NCI-H1930 (cell line): ENCODE data around the gene NGF.
"Not testable (repeated sequence)": the region's sequence is repeated elsewhere in the genome, so short reads cannot be mapped to it uniquely, and the experiment has no call there.

Experiments
- DNase-seq, 2 experiments: peaks; one replicate each; lab custom pipeline; 2025; lab: John Stamatoyannopoulos, UW

The NGF gene

DNA sequence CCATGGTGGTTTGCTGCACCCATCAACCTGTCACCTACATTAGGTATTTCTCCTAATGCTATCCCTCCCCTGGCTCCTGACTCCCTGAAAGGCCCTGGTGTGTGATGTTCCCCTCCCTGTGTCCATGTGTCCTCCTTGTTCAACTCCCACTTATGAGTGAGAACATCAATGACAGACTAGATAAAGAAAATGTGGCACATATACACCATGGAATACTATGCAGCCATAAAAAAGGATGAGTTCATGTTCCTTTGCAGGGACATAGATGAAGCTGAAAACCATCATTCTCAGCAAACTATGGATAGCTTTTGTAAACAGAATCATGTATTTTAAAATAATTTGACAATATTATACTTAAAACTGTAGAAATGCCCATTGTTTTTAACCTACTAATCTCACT is 28.5 kb downstream of the NGF start:
- DNase-seq = not testable (repeated sequence)

DNA sequence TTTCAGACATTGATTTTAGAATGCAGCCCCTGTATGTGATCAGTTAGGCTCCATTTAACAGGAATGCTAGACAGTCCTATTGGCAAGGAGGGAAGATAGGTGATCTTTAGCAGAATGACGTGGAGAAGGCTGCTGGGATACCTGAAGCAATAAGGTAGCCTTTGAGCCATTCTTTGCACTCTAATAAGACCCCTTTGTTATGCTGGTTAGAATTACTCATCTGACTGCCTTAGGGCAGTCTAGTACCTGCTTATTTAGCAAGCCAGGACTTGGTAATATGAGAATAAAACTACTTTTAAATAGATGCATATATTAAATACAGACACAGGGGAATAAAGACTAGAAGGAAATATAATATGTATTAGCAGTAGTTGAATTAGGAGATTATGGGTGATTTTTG is 29.1 kb downstream of the NGF start:
- DNase-seq = no peak

DNA sequence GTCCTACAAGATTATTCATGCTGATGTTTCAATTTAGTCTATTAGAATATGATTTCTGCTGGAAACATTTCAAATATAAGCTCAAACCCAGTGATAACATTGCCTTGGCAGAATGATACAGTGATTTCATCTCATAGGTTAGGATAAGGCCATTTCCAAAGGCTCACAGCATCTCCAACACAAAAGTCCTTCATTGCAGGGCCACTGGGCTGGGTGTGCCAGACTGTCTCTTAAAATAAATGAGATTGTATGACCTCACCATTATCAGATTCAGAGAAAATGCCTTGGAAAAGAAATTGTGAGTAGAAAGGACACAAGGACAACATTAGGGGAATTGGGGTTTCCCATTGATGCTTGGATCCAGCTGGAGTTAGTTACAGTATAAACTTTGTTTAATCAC is 30.4 kb downstream of the NGF start:
- no peak for DNase-seq

DNA sequence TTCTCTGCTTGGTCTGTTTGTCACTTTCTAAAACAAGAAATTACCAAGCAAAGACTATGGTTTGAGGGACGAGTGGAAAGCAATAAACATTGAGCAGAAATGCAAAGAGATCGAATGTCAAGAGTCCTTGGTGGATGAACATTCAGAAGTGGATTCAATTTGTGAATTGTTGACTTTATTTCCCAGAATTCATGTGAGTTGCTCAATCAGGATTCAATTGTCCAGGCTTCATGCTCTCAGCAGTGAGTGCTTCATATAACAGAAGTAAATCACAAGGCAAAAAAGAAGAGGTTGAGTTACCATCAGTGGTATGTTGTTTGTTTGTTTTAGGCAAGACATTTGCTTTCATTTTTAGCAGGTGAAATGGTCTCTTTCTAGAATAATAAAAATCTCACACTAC is 31.9 kb downstream of the NGF start:
- DNase-seq = no peak

DNA sequence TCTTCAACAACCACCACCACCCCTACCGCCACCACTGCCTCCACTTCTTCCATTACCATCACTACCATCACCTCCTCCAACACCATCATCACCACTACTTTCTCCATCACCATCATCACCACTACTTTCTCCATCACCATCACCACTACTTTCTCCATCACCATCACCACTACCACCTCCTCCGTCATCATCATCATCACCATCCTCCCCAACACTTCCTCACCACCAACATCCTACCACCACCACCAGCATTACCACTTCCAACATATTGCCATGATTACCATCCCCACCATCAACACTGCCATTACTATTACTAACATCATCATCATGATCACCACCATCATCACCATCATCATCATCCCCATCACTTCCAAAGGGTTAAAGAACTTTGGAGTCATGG is 34.7 kb downstream of the NGF start:
- no peak for DNase-seq

DNA sequence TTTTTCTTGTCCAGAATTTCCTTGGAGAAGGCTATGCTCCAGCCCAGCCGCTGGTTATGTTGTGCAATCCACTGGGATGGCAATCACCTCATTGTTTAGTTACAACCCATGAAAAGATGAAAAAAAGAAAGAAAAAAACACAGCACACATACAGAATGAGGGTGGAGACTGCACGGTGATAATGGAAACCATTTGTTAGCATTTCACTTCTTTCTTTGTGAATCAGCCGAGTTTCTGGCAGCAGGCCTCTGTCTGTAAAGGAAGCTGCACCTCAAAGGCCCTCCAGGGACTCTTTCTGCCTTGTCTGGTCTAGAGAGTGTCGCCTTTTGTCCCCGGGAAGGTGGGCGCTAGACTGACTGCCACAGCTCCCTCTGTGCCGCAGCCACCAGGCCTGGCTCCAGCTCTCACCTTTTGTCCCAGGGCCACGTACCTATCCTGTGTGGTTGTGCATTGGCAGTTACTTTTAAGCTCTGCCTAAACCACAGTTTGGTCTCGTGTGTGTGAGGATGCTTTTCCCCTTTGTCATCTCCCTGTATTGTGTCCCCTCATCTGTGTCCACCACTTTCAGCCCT is 35.6 kb downstream of the NGF start:
- no peak for DNase-seq

DNA sequence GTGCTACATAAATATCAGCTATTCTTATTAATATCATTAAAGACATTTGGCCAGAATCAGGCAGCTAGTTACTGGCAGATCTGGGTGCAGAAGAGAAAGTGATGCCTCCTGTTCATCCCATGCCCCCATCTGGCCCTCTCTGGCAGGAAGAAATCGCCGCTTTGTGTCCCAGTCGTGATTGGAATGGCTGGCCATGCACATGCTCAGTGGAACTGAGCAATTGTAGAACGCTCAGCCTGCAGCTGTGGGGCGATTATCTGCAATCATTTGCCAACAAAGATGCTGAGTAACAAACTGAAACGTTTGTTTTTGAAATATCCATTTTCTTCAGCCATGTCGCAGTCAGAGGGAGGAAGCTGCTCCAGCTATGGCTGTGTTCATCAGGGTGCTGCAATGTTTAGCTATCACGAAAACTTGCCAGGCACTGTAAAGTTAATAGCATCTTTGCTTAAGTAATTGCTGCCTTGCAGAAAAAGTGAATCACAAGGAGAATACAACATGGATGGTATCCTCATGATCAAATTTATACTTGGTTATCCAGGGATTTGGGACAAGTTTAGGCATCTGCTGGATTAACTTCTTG is 36.5 kb downstream of the NGF start:
- DNase-seq = no peak

DNA sequence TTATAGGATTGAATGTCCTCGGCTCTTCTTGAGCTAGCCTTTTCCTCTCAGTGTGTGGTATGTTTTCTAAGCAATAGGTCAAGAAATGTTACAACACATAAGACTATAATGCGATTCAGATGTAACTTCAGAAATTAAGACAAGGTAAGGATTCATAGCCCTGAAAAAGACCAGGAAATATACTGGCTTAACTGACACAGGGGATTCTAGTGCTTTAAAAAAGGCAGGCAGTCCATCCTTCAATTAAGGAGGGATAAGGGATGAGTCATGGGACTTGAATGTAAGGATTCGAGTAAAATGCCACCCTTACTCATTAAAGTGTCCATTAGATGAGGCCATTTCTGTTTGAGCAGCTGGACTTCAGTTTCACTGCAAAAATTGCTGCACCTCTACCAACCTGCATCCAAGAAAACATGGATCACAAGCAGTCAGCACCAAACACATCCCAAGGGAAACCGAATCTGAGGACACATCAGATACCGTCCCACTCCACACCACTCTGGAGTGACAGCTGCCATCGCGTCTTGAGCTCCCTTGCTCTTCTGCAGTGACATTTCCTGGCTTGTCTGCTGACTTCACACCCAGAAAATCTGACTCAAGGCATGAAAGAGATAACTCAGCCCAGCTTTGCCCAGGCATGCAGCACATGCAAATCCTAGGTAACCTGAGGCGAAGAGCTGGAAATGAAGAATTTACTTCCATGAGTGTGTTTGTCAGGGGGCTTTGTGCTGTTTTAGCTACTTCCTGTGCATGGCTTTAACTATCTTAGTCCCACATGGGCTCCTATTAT is 37.8 kb downstream of the NGF start:
- no peak for DNase-seq

DNA sequence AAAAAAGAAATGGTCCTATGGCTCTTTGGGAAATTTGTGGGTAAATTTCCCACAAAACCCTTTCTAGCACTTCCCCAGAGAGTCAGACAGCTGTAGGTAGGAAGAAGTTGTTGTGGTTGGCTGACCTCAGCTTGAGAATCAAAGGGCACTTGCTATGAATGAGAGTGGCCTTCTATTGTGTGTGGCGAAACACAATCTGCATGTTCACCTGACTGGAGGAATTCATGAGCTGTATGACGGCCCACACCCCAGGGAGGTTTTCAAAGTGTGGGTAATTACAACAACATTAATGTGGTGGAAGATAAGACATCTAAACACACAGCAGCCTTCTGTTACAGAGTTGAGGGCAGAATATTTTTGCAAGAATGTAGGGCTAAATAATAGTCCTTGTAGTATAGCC is 38.8 kb downstream of the NGF start:
- DNase-seq = no peak

DNA sequence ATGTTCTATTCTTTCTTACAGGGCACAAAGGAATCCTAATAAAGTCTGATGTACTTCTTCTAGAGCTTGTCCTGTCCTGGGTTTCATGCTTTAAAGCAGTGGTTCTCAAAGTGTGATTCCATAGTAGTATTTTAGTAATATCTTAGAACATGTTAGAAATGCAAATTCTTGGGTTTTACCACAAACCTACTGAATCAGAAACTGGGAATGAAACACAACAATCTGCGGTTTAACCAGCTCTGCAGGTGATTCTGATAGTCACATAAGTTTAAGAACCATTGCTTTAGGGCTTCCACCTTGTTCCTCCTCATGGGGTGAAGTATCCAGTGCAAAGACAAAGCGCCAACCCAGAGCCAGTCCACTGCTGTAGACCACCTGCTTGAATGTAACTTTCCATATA is 41.1 kb downstream of the NGF start:
- DNase-seq = no peak

DNA sequence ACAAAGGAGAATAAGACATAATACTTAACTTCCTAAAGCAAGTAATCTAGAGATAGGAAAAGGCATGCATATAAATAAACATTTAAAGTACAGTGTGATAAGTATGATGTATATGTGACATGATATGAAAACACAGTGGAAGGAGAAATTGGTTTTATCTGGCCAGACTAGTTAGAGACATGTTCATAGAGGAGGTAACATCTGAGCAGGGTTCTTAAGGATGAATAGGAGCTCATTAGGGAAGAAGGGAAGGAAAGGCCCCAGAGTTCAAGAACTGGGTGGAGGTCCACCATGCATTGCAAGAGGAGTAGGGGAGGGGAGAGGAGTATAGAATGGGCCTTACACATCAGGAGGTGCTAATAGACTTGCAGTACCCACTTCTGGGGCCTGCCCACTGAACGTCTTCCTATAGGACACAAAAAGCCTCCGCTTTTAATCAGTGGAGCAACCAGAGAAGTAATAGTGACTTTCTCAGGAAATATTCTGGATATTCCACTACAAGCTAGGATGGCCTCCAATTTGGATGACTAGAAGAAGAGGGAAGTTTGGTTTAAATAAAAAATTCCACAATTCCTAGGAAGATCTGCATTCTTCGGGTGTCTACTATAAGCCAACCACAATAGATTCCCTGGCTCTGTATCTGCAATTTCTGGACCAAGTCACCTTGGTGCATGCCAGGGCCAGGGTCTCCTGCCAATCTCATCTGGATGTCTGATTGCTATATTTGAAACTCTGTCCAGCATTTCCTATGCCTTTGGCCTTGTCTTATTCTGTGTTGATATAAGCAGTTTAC is 41.9 kb downstream of the NGF start:
- DNase-seq = no peak

DNA sequence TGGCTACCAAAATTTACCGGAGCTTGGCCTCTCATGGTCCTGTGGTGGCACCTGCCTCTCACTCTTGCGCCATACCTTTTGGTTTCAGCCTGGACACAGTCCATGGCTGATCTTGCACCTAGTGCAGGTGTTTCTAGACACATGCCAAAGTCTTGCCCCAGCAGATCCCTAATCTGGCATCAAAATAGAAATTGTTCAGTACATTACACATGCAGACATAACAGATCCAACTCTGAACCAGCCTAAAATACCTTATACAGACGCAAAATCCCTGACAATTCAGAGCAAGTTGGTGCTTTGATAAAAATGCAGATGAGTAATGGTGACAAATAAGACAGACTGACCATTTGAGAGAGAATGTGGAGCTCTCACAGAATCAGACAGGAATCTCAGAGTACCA is 44.1 kb downstream of the NGF start:
- DNase-seq = no peak

DNA sequence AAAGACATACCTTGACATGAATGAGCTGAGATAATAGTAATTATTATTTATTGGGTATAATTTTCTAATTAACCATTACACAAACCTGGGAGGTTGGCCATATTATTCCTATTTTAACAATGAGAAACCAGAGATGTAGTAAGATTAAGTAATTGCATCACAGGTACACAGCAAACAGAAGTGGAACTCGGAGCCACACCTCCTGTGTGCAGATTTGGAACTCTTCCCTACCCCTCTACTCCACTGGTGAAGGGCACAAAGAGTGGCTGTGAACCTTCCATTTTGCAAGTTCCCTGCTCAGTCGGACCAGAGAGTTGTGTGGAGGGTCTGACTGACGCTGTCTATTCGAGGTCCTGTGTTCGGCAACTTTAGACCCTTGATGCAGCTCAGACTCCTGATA is 45.0 kb downstream of the NGF start:
- DNase-seq = no peak

DNA sequence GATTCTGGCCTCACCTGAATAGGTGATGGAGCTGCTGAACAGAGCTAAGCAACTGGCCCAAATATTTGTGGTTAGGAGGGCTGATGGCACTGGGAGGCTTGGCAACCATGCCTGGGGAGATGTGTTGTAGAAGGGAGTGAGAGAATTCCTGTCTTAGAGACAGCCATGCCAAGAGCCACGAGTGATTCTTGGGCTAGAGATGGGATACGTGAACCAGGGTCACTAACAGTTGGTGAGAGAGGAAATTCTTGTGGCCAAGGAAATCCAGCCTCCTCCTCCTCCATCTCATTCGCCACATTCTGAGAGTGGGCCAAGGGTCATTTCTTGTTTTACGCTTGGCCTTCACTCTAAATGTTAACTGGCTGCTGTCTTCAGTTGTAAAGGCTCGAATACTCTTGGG is 46.3 kb downstream of the NGF start:
- DNase-seq = no peak

DNA sequence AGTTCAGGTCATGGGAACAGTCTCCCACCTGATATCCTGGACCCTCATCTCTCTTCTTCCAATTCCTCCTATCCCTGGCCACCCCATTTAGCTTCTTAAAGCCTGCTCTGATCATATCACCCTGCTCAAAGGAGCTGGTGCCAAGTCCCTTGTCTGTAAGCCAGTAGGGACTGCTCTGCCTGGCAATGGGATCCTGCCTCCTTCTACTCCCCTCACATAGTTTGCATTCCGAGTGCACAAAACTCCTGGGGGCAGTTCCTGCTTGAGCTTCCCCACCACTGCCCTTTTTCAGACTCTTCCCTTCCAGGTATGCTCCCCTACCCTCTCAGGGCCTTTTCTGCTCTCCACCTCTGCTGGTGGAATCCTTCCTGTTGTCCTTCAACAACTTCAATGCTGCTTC is 48.1 kb downstream of the NGF start:
- no peak for DNase-seq

DNA sequence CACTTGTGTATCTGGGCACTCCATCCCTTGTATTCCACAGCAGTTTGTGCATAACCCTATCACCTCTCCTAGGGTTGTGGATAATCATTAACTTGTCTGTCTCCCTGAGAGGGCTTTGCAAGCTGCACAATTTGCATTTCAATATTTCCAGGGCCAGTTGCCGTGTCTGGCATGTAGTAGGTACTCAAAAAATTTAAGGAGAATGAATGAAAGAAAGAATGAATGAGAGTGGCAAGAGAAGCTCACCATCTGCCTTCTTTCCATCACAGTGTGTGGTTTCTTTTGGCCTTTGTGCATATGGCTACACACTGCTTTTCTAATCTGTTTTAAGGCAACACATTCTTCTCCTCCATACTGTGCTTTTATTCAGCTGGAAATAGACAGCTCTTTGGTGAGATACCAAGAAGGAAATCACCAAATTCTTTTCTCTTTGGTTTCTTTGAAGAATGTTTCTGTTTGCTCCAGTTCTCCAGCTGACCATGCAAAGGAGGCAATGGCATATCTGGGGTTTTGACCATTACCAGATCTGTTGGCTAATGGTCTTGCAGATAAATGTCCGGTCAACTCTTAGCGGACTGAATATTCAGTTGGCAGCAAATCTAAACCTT is 49.4 kb downstream of the NGF start:
- no peak for DNase-seq

DNA sequence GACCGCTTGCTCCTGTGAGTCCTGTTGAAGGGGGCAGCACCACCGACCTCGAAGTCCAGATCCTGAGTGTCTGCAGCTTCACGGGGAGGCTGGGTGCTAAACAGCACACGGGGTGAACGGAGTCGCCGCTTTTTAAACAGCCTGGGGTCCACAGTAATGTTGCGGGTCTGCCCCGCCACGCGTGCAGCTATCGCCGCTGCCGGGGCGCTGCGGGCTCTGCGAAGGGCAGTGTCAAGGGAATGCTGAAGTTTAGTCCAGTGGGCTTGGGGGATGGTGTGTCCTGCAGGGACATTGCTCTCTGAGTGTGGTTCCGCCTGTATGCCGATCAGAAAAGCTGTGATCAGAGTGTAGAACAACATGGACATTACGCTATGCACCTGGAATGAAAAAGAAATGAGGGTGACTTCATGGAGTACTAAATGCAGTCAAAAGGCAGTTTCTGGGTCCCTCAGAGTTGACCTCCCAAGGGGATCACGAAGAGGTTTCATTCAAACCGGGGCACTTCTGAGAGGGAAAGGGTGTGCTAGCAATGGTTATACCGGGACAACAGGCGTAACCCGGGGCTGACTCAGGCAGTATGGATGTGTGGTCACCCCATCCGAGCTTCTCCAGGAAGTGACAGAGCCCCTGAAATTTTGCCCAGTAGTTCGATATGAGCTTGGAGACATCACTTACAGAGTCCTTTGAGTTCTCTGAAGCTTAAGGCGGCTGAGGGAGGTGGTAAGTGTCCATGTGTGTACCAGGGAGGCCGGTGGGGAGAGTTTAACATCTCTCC is 51.4 kb downstream of the NGF start:
- no peak for DNase-seq

DNA sequence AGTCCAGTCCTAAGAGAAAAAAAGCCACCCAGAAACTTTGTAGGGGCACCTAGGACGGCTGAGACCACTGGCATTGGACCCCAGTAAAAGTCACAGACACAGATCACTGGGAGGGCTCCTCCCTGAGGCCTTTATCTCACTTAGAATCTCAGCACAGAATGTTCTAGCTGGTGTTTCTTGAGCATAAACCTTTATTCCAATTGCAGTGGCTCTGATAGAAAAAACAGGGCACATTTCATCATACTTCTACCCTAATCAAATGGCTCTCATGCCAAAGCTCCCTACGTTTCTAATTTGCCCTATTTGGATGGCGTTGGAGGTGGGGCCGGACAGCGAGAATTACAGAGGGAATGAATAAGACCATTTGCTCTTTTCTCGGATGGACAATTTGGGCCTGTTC is 53.8 kb downstream of the NGF start:
- no peak for DNase-seq

DNA sequence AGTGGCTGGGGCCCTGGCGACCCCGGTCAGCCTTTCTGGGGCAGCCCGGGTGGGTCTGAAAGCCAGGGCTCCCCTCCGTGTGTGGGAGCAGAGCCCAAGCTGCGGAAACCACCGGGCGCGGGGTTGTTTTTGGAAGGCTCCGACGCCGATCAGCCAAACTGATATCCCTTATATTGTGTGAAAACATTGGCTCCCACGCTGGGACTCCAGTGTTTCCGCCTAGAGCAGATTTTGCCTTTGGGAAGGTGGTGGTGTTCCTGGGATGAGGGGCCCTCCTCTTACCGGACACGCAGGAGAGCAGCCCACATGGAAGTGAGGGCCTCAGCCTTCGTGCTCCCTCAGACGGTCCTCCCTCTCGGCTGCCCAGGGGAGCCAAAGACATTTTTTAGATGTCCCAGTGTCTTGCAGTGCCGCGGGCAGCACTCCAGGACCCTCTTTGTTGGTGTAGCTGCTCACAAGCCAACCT is 54.3 kb downstream of the NGF start:
- DNase-seq = no peak

DNA sequence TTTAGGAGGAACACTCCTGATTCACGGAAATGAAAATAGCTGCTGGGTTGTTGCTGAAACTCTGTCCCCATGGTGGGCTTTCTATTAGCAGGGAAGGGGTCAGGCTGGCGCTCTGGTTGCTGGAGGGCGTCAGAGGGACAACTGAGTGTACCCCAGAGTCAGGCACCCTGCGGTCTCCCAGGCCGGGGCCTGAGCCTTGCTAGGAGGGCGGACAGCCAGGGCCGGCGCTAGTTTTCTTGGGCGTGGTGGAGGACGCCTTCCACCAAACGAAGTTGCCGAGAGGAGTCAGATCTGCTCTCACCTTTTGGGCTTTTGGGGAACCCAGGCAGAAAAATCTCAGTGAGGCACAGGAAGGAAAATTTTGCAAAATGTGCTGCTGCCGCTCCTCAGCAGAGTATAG is 54.8 kb downstream of the NGF start:
- DNase-seq = no peak

DNA sequence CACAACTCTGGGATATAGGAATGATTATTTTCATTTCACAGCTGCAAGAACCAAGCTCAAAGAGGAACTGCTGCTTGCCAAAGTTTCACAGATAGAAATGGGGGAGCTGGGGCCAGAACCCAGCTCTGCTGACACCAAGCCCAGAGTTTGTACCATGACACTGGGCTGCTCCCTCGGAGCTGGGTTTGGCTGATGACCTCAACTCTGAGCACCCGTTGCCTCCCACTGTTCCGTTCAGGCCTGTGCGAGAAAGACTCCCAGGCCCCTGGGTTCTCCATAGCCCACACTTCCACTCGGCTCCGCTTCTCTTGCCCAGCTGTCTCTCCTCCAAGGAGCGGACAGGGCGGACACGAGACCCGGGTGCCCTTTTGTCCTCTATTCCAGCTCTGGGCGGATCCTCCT is 55.2 kb downstream of the NGF start:
- DNase-seq = no peak

DNA sequence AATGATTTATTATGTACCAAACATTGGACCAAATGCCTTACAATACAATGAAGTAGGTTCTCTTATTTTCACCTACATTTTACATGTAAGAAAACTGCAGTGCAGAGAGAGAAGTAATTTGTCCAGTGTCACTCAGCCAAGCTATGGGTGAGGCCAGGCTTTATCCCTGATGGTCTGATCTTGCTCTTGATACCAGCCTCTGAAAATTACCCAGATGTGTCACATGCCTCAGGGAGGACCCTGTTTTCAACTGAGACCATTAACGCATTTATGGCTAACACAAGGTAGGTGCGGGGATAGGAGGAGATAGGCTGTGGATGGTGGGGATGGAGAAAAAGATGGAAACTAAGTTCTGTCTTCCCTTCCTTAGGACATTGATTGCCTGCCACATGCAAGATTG is 56.9 kb downstream of the NGF start:
- no peak for DNase-seq
